ENCODE data around the gene MYO3A. TPM values are rescaled to one million over a fixed set of nuclear protein-coding genes. Genes with fewer than 3 reads are reported as not detected.

The MYO3A gene
- total RNA-seq, 2 donors from 2014 or later = 5.2 TPM; not detected in 1

DNA sequence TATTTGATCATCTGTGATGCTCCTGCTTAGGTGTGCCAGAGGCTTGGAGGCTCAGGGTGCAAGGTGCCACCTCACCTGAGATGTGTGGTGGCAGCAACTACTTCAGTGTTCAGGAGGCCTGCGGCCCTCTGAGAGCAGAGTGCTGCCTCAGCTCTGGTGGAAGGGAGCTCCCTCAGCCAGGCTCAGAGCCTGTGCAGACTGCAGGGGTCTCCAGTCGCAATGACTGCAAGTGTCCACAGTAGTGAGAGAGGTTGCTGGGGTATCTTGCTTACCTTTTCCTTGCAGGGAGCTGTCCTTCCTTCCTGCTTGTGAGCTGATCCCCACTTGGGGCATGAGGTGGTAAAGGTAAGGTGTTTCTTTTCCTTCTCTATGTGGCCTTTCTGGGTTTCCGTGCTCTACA, 151.5 kb downstream of the MYO3A start:
- 73% methylated on average over 3 of the region's 3 CpGs for whole genome bisulfite sequencing
- H3K27ac ChIP-seq = no peak overlapping the region
- intact Hi-C loops (cut with DNase I) = no loop called here

GRCh38 chr10:26087666-26088065, 153.6 kb downstream of the MYO3A start:
- H3K4me1 ChIP-seq (replicated peaks) = no peaks in the 10 kb centered on the region
- TF ChIP-seq, protein P1, sequence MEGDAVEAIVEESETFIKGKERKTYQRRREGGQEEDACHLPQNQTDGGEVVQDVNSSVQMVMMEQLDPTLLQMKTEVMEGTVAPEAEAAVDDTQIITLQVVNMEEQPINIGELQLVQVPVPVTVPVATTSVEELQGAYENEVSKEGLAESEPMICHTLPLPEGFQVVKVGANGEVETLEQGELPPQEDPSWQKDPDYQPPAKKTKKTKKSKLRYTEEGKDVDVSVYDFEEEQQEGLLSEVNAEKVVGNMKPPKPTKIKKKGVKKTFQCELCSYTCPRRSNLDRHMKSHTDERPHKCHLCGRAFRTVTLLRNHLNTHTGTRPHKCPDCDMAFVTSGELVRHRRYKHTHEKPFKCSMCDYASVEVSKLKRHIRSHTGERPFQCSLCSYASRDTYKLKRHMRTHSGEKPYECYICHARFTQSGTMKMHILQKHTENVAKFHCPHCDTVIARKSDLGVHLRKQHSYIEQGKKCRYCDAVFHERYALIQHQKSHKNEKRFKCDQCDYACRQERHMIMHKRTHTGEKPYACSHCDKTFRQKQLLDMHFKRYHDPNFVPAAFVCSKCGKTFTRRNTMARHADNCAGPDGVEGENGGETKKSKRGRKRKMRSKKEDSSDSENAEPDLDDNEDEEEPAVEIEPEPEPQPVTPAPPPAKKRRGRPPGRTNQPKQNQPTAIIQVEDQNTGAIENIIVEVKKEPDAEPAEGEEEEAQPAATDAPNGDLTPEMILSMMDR (IDR thresholded peaks at IDR 0.05) = no peak
- TF ChIP-seq POLR2A (IDR thresholded peaks at IDR 0.05) = no peak
- TF ChIP-seq POLR2AphosphoS5 (IDR thresholded peaks at IDR 0.05) = no peak
- H3K27me3 ChIP-seq (replicated peaks; ENCODE audit: insufficient read depth) = no peaks in the 10 kb centered on the region
- H3K4me3 ChIP-seq = no peak overlapping the region
- H3K9me3 ChIP-seq = no peaks in the 10 kb centered on the region
- no peak for DNase-seq (ENCODE audit: low spot score)
- 96% methylated on average over 3 of the region's 3 CpGs for WGBS
- no peak overlapping the region for H3K27ac ChIP-seq
- intact Hi-C loops (cut with DNase I) = no loop called here
- H3K36me3 ChIP-seq = no peaks in the 10 kb centered on the region

More for the DNA sequence above, 151.5 kb downstream of the MYO3A start:
- Histone ChIP-seq H3K36me3 (no peaks in the 10 kb centered on the region), H3K4me3 (no peak overlapping the region), H3K9me3 (no peaks in the 10 kb centered on the region), H3K27me3 (replicated peaks; ENCODE audit: insufficient read depth) (no peaks in the 10 kb centered on the region), H3K4me1 (replicated peaks) (no peaks in the 10 kb centered on the region)
- DNase-seq (ENCODE audit: low spot score) = no peak
- TF ChIP-seq POLR2AphosphoS5 (IDR thresholded peaks at IDR 0.05) = no peak
- TF ChIP-seq, protein P1 (IDR thresholded peaks at IDR 0.05) = no peak
- no peak for TF ChIP-seq POLR2A (IDR thresholded peaks at IDR 0.05)

DNA sequence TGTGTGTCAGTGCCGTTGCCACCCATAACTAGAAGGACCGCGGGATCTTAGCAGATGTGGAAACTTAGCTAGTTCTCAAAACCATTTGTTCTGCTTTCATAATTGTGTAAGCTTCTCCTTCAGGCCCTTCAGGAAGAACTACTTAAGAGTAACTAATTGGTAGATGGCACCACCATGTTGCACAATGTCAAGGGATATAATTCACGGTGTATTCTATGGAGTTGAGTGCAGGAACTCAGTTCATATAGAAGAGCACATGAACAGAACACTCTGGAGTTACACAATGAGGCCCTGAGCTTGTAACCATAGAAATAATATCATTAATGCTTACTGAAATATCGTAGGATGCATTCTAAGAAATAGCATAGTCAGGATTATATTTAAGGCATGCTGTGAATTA, 156.0 kb downstream of the MYO3A start:
- intact Hi-C loops (cut with DNase I) = no loop called here

DNA sequence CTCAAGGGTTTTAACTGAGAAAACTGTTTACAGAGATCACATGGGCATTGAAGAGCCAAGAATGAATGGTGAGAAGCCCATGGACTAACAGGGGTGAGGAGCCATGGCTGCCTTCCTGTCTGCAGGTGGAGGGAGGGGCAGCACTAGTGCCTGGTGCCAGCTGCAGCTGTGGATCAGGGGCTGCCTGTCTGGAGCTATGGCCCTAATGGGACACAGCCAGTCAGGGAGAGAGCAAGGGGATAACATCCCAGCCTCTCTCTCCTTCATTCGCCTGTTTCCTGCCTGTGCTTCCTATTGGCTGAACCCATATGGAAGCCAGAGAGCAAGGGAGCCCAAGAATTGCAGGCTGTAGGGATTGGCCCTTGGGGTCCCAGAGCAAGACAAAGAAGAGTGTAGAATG, 156.7 kb downstream of the MYO3A start:
- no peaks in the 10 kb centered on the region for H3K9me3 ChIP-seq
- no peak for DNase-seq (ENCODE audit: low spot score)
- H3K27me3 ChIP-seq (replicated peaks; ENCODE audit: insufficient read depth) = no peaks in the 10 kb centered on the region
- WGBS = 95% methylated on average over 1 of the region's 1 CpG
- TF ChIP-seq POLR2A (IDR thresholded peaks at IDR 0.05) (no peak), POLR2AphosphoS5 (IDR thresholded peaks at IDR 0.05) (no peak)
- TF ChIP-seq, protein P1 (IDR thresholded peaks at IDR 0.05) = no peak
- intact Hi-C loops (cut with DNase I) = no loop called here
- H3K36me3 ChIP-seq = no peaks in the 10 kb centered on the region
- H3K27ac ChIP-seq = no peak overlapping the region
- no peaks in the 10 kb centered on the region for H3K4me1 ChIP-seq (replicated peaks)
- H3K4me3 ChIP-seq = no peak overlapping the region

More for the DNA sequence above, 156.0 kb downstream of the MYO3A start:
- Histone ChIP-seq H3K4me1 (replicated peaks) (no peaks in the 10 kb centered on the region), H3K27me3 (replicated peaks; ENCODE audit: insufficient read depth) (no peaks in the 10 kb centered on the region), H3K27ac (no peak overlapping the region), H3K36me3 (no peaks in the 10 kb centered on the region), H3K9me3 (no peaks in the 10 kb centered on the region), H3K4me3 (no peak overlapping the region)
- TF ChIP-seq POLR2A (IDR thresholded peaks at IDR 0.05) = no peak
- TF ChIP-seq POLR2AphosphoS5 (IDR thresholded peaks at IDR 0.05) = no peak
- TF ChIP-seq, protein P1 (IDR thresholded peaks at IDR 0.05) = no peak
- DNase-seq (ENCODE audit: low spot score) = no peak
- 97% methylated on average over 5 of the region's 5 CpGs for WGBS

DNA sequence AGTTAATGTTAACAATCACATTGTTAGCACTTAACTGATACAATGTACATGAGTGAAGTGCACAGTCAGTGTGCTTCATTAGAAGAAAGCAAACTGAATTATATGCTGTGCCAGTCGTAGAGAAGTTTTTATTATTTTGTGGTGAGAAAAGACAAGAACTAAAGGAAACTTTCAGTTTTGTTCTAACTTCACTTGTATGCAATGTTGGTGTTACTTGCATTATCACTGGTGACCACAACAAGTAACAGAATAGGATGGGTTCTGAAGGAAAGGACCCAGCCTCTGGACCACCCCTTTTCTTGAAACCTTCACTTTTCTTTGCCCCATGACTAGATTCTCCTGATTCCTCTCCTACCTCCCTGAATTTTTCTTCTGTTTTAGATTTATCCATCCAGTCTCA, 159.2 kb downstream of the MYO3A start:
- Histone ChIP-seq H3K27ac (no peak overlapping the region), H3K4me3 (no peak overlapping the region), H3K36me3 (no peaks in the 10 kb centered on the region), H3K9me3 (no peaks in the 10 kb centered on the region), H3K27me3 (replicated peaks; ENCODE audit: insufficient read depth) (no peaks in the 10 kb centered on the region), H3K4me1 (replicated peaks) (no peaks in the 10 kb centered on the region)
- TF ChIP-seq, protein P1 (IDR thresholded peaks at IDR 0.05) = no peak
- TF ChIP-seq POLR2AphosphoS5 (IDR thresholded peaks at IDR 0.05) (no peak), POLR2A (IDR thresholded peaks at IDR 0.05) (no peak)
- 69% methylated on average over 1 of the region's 1 CpG for WGBS
- DNase-seq (ENCODE audit: low spot score) = no peak
- intact Hi-C loops (cut with DNase I) = no loop called here

Data from prostate gland (tissue), 2 donors.